HFFc6 (cell line): ENCODE measurements around the gene NFASC. TPM values are rescaled to one million over a fixed set of nuclear protein-coding genes. Genes with fewer than 3 reads are reported as not detected.

Experiments used
- DNase-seq: peaks from one replicate; pipeline ENCODE4 v3.0.0-alpha.2; 2018
- H3K27ac Mint-ChIP-seq: 2 replicates; pipeline ENCODE4 v1.8.0; 2020; ENCODE audit warnings: mild to moderate bottlenecking, mixed read lengths
- H3K27me3 Mint-ChIP-seq: 2 replicates; pipeline ENCODE4 v1.8.0; 2021; ENCODE audit warnings: mild to moderate bottlenecking, moderate library complexity, mixed read lengths; ENCODE audit not compliant: insufficient read depth
- H3K36me3 Mint-ChIP-seq: 2 replicates; pipeline ENCODE4 v1.8.0; 2021; ENCODE audit warnings: low read depth, mixed read lengths
- H3K4me1 Mint-ChIP-seq: 2 replicates; pipeline ENCODE4 v1.8.0; 2020; ENCODE audit warnings: low read depth, mixed read lengths
- H3K4me3 Mint-ChIP-seq: 2 replicates; pipeline ENCODE4 v1.8.0; 2020; ENCODE audit warnings: mild to moderate bottlenecking, moderate library complexity, mixed read lengths
- H3K9me3 Mint-ChIP-seq: 2 replicates; pipeline ENCODE4 v1.8.0; 2020; ENCODE audit warnings: mild to moderate bottlenecking, mixed read lengths
- total RNA-seq, 6 experiments: library from RNA; stranded (reverse); fragmentation: NEBNext Ultra II Directional; extraction: Animal tissue kit (Norgen Biotek cat#: 25700); gene quantifications; 2 replicates in 1 of 6; 3 replicates in 5 of 6; pipeline ENCODE4 v1.2.3, GENCODE V29; 2021
- TF ChIP-seq, protein P1 (sequence below): fragments of 200-600 bp; sonication (generic); IDR thresholded peaks from 2 replicates; pipeline ENCODE4 v1.5.0; 2021; ENCODE audit warnings: antibody characterized with exemption, mild to moderate bottlenecking

NFASC gene
- total RNA-seq, 6 experiments from 2014 or later: 4.7 to 11.7 (median 9.9) TPM

- Mint-ChIP-seq H3K4me1 (peaks cover 14% of the 10 kb centered on the region), H3K4me3 (no peak overlapping the region), H3K9me3 (no peaks in the 10 kb centered on the region), H3K27me3 (peaks cover 34% of the 10 kb centered on the region), H3K36me3 (no peaks in the 10 kb centered on the region), H3K27ac (no peak overlapping the region)
- TF ChIP-seq, protein P1, sequence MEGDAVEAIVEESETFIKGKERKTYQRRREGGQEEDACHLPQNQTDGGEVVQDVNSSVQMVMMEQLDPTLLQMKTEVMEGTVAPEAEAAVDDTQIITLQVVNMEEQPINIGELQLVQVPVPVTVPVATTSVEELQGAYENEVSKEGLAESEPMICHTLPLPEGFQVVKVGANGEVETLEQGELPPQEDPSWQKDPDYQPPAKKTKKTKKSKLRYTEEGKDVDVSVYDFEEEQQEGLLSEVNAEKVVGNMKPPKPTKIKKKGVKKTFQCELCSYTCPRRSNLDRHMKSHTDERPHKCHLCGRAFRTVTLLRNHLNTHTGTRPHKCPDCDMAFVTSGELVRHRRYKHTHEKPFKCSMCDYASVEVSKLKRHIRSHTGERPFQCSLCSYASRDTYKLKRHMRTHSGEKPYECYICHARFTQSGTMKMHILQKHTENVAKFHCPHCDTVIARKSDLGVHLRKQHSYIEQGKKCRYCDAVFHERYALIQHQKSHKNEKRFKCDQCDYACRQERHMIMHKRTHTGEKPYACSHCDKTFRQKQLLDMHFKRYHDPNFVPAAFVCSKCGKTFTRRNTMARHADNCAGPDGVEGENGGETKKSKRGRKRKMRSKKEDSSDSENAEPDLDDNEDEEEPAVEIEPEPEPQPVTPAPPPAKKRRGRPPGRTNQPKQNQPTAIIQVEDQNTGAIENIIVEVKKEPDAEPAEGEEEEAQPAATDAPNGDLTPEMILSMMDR: no peak
- no peak for DNase-seq
Observed at GRCh38 chr1:204977318-204977717, 106.7 kb downstream of the NFASC start.

- no peak for DNase-seq
- H3K36me3 Mint-ChIP-seq: no peaks in the 10 kb centered on the region
- TF ChIP-seq, protein P1: no peak
- no peak overlapping the region for H3K27ac Mint-ChIP-seq
- H3K4me3 Mint-ChIP-seq: no peak overlapping the region
- H3K4me1 Mint-ChIP-seq: no peaks in the 10 kb centered on the region
- H3K27me3 Mint-ChIP-seq: peaks cover 34% of the 10 kb centered on the region
- no peaks in the 10 kb centered on the region for H3K9me3 Mint-ChIP-seq
Observed at GRCh38 chr1:204978782-204979181, 108.1 kb downstream of the NFASC start.

- no peaks in the 10 kb centered on the region for H3K9me3 Mint-ChIP-seq
- H3K27me3 Mint-ChIP-seq: peaks cover 33% of the 10 kb centered on the region
- TF ChIP-seq, protein P1: no peak
- no peaks in the 10 kb centered on the region for H3K4me1 Mint-ChIP-seq
- H3K36me3 Mint-ChIP-seq: no peaks in the 10 kb centered on the region
- no peak overlapping the region for H3K27ac Mint-ChIP-seq
- DNase-seq: no peak
- H3K4me3 Mint-ChIP-seq: no peak overlapping the region
Observed at GRCh38 chr1:204979306-204979705, 108.6 kb downstream of the NFASC start.

DNA sequence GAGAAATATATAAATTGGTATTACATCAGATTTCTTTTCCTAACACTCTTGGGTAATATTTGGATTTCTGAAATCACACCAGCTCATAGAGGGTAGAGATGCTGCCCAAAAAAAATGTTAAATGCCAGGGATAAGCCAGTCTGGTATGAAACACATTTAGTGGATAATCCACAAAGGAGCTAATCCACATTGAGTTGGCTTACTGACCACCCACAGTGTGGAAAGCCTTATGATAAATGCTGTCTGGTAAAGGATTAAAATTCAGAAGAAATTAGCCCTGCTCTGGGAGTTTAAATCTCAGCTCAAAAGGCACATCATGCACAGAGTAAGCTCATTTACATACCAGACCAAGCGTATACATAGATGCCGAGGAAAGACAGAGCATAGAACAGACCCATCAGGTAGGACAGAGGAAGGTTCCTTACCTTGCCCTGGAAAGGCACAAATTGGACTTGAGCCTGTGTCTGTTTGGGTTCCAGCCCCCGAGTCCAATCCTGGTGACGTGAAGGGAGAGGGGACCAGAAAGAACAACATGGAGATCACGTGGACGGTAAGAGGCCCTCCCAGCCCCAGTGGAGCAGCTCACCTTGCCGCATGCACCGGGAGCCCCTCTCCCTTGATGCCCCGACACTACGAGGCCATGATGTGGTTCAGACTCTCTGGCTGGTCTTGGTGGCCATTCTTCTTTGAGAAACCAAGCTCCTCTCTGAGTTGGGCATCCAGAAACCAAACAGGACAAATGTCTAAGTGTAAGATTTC is 109.4 kb downstream of the NFASC start:
- TF ChIP-seq, protein P1: no peak
- H3K27ac Mint-ChIP-seq: no peak overlapping the region
- H3K9me3 Mint-ChIP-seq: no peaks in the 10 kb centered on the region
- no peak overlapping the region for H3K4me3 Mint-ChIP-seq
- H3K36me3 Mint-ChIP-seq: no peaks in the 10 kb centered on the region
- H3K27me3 Mint-ChIP-seq: peaks cover 38% of the 10 kb centered on the region
- no peaks in the 10 kb centered on the region for H3K4me1 Mint-ChIP-seq
- DNase-seq: no peak

DNA sequence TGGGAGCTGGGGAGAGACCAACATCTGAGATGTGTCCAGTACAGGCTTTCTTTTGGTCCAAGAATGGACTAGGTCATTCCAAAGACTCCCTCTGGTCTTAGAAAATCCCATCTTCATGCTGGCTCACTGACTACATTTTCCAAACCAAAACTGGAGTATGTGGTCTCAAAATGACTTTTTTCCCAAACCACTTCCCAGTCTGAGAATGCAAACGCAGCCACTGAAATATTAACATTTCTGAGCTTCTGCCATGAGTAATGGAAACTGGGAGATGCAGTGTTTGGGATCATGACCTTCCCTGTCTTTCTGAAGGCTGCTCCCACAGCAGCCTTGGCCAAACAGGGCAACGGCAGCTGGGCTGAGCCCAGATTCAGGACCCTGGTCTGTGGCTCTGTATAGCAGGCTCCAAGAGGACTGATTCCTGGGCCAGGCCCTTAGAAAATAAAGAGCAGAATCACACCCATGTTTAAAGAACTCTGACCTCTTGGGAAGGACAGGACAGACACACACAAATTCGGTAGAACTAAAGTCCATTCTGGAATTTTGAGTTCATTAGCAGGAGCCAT is 110.3 kb downstream of the NFASC start:
- H3K9me3 Mint-ChIP-seq: no peaks in the 10 kb centered on the region
- TF ChIP-seq, protein P1: no peak
- DNase-seq: no peak
- H3K36me3 Mint-ChIP-seq: no peaks in the 10 kb centered on the region
- no peak overlapping the region for H3K4me3 Mint-ChIP-seq
- peaks cover 42% of the 10 kb centered on the region for H3K27me3 Mint-ChIP-seq
- no peaks in the 10 kb centered on the region for H3K4me1 Mint-ChIP-seq
- H3K27ac Mint-ChIP-seq: no peak overlapping the region
